Ovary (tissue), 9 donors: ENCODE results near the gene GPHN. TPM values are rescaled to one million over a fixed set of nuclear protein-coding genes. Genes with fewer than 3 reads are reported as not detected.

Source experiments
- DNase-seq, 5 donors: peaks; one replicate each; pipeline ENCODE4 v3.0.0-alpha.2; 2019 to 2020
- H3K27ac ChIP-seq, 2 donors: fragments of 200-600 bp; one replicate each; pipeline versions ENCODE4 v1.5.1 to v1.8.0; 2019 to 2022
- H3K27me3 ChIP-seq: fragments of 200-600 bp; one replicate; pipeline ENCODE4 v1.8.0; 2022
- H3K36me3 ChIP-seq: fragments of 200-600 bp; sonication (generic); one replicate; pipeline ENCODE4 v1.5.1; 2019
- H3K4me1 ChIP-seq: one replicate; pipeline ENCODE4 v1.8.1; 2013; ENCODE audit warnings: mild to moderate bottlenecking, moderate library complexity; ENCODE audit not compliant: insufficient read depth
- H3K4me3 ChIP-seq: fragments of 200-600 bp; sonication (generic); one replicate; pipeline ENCODE4 v1.5.1; 2017
- H3K9me3 ChIP-seq, 2 donors: fragments of 200-600 bp in 1 of 2; sonication (generic) in 1 of 2; one replicate each; pipeline versions ENCODE4 v1.5.1 to v1.8.1; 2013 to 2019; ENCODE audit warnings: mild to moderate bottlenecking in 1 of 2, moderate library complexity in 1 of 2
- CTCF ChIP-seq, 3 donors: fragments of 450-650 bp in 2 of 3; fragments of 200-600 bp in 1 of 3; IDR thresholded peaks; one replicate each; pipeline versions ENCODE4 v1.5.1 to v1.8.0; 2016 to 2022; ENCODE audit warnings: antibody characterized with exemption in 3 of 3, mild to moderate bottlenecking in 1 of 3
- EP300 ChIP-seq: sonication (generic); formaldehyde crosslinking; IDR thresholded peaks from one replicate; pipeline ENCODE4 v1.6.1; 2017; ENCODE audit warnings: antibody characterized with exemption
- POLR2A ChIP-seq: fragments of 450-650 bp; IDR thresholded peaks from one replicate; pipeline ENCODE4 v1.6.1; 2017; ENCODE audit warnings: antibody characterized with exemption, mild to moderate bottlenecking, moderate library complexity
- WGBS, 3 donors: extraction: QIAGEN DNeasy Blood & Tissue Kit in 1 of 3; methylation state at CpG; one replicate each; pipeline versions ENCODE4 v1.1.5 to v1.1.7; 2013 to 2017; 5-methylcytosine and 5-hydroxymethylcytosine counted together
- intact Hi-C, 4 donors: fragments of 100-400 bp; cut with DNase I; formaldehyde crosslinking; loops; one replicate each; pipeline versions ENCODE4 v1.11.0 to v1.15.1; 2022 to 2023
- polyA plus RNA-seq, 2 donors: library from polyadenylated mRNA; stranded (reverse); fragments of 200-250 nt in 1 of 2; fragments of 350-450 nt in 1 of 2; fragmentation: Illumina TruSeq in 1 of 2; extraction: RNeasy Lipid Tissue Mini Kit (QIAGEN cat#74804) in 1 of 2; gene quantifications; one replicate each; pipeline ENCODE4 v1.2.3, GENCODE V29; 2013 to 2014
- total RNA-seq, 7 donors: library from RNA; depleted of rRNA in 2 of 7; stranded (reverse); fragments of >200 nt in 2 of 7; fragmentation: NEBNext Ultra II Directional in 3 of 7; extraction: Animal tissue kit (Norgen Biotek cat#: 25700) in 3 of 7; gene quantifications; one replicate each; pipeline versions ENCODE4 v1.1.0 to v1.2.4, GENCODE V29; 2016 to 2023
- donor health status: DM: no; HTN: no; CAD: no; lungs with moderate emphysema.
- donor health status: DM: no; HTN: no; CAD: no.
- donor health status: Bipolar disorder and iron deficiency.
- donor health status: DM: yes; HTN: yes; CAD: no.
- donor health status: DM: no; HTN: no; CAD: no.
- donor health status: DM: yes; HTN: yes; CAD: no.

Gene GPHN
- total and polyA plus RNA-seq, 9 donors: 8.3 to 44.9 (median 20.3) TPM

- Histone ChIP-seq H3K4me3 (no peak overlapping the region), H3K27me3 (no peaks in the 10 kb centered on the region), H3K9me3 (no peaks in the 10 kb centered on the region), H3K36me3 (no peaks in the 10 kb centered on the region), H3K27ac (no peak overlapping the region), H3K4me1 (no peaks in the 10 kb centered on the region)
- intact Hi-C loops: no loop called here
- no peak for DNase-seq
- TF ChIP-seq EP300: no peak
- TF ChIP-seq POLR2A: no peak
- TF ChIP-seq CTCF (IDR thresholded peaks at IDR 0.05): no peak
Observed at GRCh38 chr14:67045440-67045839, 537.5 kb downstream of the GPHN start.

GRCh38 chr14:67050896-67051295 lies 542.9 kb downstream of the GPHN start:
- Histone ChIP-seq H3K36me3 (no peaks in the 10 kb centered on the region), H3K4me1 (no peaks in the 10 kb centered on the region), H3K9me3 (no peaks in the 10 kb centered on the region), H3K4me3 (no peak overlapping the region), H3K27me3 (no peaks in the 10 kb centered on the region), H3K27ac (no peak overlapping the region)
- TF ChIP-seq POLR2A (no peak), CTCF (IDR thresholded peaks at IDR 0.05) (no peak), EP300 (no peak)
- DNase-seq: no peak
- intact Hi-C loops: loop anchor here in 1 of 4 donors (10.0 kb wide), 1 partner anchor 404 kb away; no protein-coding TSS in a partner anchor
- WGBS, 3 donors: 96 to 97% (median 97%) methylated on average over 5 of the region's 5 CpGs

- H3K27me3 ChIP-seq: no peaks in the 10 kb centered on the region
- intact Hi-C loops: loop anchor here in 1 of 4 donors (10.0 kb wide), 1 partner anchor 398 kb away; no protein-coding TSS in a partner anchor
- no peaks in the 10 kb centered on the region for H3K36me3 ChIP-seq
- H3K27ac ChIP-seq: no peak overlapping the region
- H3K4me3 ChIP-seq: no peak overlapping the region
- no peak for TF ChIP-seq EP300
- no peak for TF ChIP-seq POLR2A
- no peak for TF ChIP-seq CTCF (IDR thresholded peaks at IDR 0.05)
- DNase-seq: no peak
- H3K9me3 ChIP-seq: no peaks in the 10 kb centered on the region
- H3K4me1 ChIP-seq: no peaks in the 10 kb centered on the region
- WGBS, 3 donors: 95 to 97% (median 96%) methylated on average over 19 to 21 of the region's 21 CpGs
Observed at GRCh38 chr14:67056684-67057083, 548.7 kb downstream of the GPHN start.

- no peaks in the 10 kb centered on the region for H3K27me3 ChIP-seq
- H3K27ac ChIP-seq: no peak overlapping the region
- H3K4me1 ChIP-seq: no peaks in the 10 kb centered on the region
- no peaks in the 10 kb centered on the region for H3K9me3 ChIP-seq
- H3K36me3 ChIP-seq: no peaks in the 10 kb centered on the region
- H3K4me3 ChIP-seq: no peak overlapping the region
- WGBS, 3 donors: 14 to 27% (median 14%) methylated on average over 3 of the region's 3 CpGs
- no peak for TF ChIP-seq POLR2A
- no peak for TF ChIP-seq EP300
- TF ChIP-seq CTCF (IDR thresholded peaks at IDR 0.05): no peak
- intact Hi-C loops: loop anchor here in 1 of 4 donors (10.0 kb wide), 1 partner anchor 395 kb away; no protein-coding TSS in a partner anchor
- no peak for DNase-seq
Observed at GRCh38 chr14:67059596-67059995, 551.6 kb downstream of the GPHN start.

GRCh38 chr14:67060546-67060945 lies 552.6 kb downstream of the GPHN start:
- no peak overlapping the region for H3K4me3 ChIP-seq
- intact Hi-C loops: no loop called here

More at GRCh38 chr14:67060546-67060945, 552.6 kb downstream of the GPHN start:
- DNase-seq: no peak
- TF ChIP-seq EP300: no peak
- no peak for TF ChIP-seq POLR2A
- TF ChIP-seq CTCF (IDR thresholded peaks at IDR 0.05): no peak
- no peaks in the 10 kb centered on the region for H3K9me3 ChIP-seq
- H3K4me1 ChIP-seq: no peaks in the 10 kb centered on the region
- no peak overlapping the region for H3K27ac ChIP-seq
- H3K27me3 ChIP-seq: no peaks in the 10 kb centered on the region
- no peaks in the 10 kb centered on the region for H3K36me3 ChIP-seq
